DOHH2 (cell line): Measurements from ENCODE around the gene RCOR2.

Source experiments
- H3F3A ChIP-seq: fragments of 200-600 bp; sonication (generic), shearing (Covaris generic); 2 replicates; pipeline ENCODE4 v1.6.0; 2016; ENCODE audit warnings: antibody characterized with exemption, mild to moderate bottlenecking; ENCODE audit not compliant: control insufficient read depth, insufficient read depth
- H3K27ac ChIP-seq: fragments of 200-600 bp; sonication (generic); 2 replicates; pipeline ENCODE4 v1.5.1; 2014; ENCODE audit warnings: low read depth, mild to moderate bottlenecking, low read length, moderate library complexity
- H3K27me3 ChIP-seq: fragments of 200-600 bp; sonication (generic); 2 replicates; pipeline ENCODE4 v1.6.1; 2014; ENCODE audit warnings: mild to moderate bottlenecking, low read length, mixed read lengths; ENCODE audit not compliant: control insufficient read depth
- H3K36me3 ChIP-seq: fragments of 200-600 bp; sonication (generic); 2 replicates; pipeline ENCODE4 v1.6.1; 2014; ENCODE audit warnings: mild to moderate bottlenecking, low read length, moderate library complexity, mixed read lengths; ENCODE audit not compliant: control insufficient read depth
- H3K4me1 ChIP-seq: fragments of 200-600 bp; sonication (generic); 2 replicates; pipeline ENCODE4 v1.6.1; 2014; ENCODE audit warnings: mild to moderate bottlenecking, low read length, mixed read lengths; ENCODE audit not compliant: control insufficient read depth
- H3K4me2 ChIP-seq: fragments of 200-600 bp; sonication (generic); 2 replicates; pipeline ENCODE4 v1.6.0; 2014; ENCODE audit warnings: mild to moderate bottlenecking, low read length, moderate library complexity
- H3K4me3 ChIP-seq: fragments of 200-600 bp; sonication (generic); 2 replicates; pipeline ENCODE4 v1.5.1; 2014; ENCODE audit warnings: mild to moderate bottlenecking, low read length, mixed read lengths
- H3K79me2 ChIP-seq: fragments of 200-600 bp; sonication (generic); 2 replicates; pipeline ENCODE4 v1.6.1; 2014; ENCODE audit warnings: mild to moderate bottlenecking, low read length, mixed read lengths; ENCODE audit not compliant: control insufficient read depth
- H3K9me2 ChIP-seq: fragments of 200-600 bp; sonication (generic); replicated peaks from 2 replicates; pipeline ENCODE4 v1.6.1; 2014; ENCODE audit warnings: mild to moderate bottlenecking, low read length, mixed read lengths; ENCODE audit not compliant: control insufficient read depth
- H3K9me3 ChIP-seq: fragments of 200-600 bp; sonication (generic); 2 replicates; pipeline ENCODE4 v1.6.1; 2014; ENCODE audit warnings: antibody characterized with exemption, low read length, mixed read lengths; ENCODE audit not compliant: control insufficient read depth, insufficient read depth
- H4K20me1 ChIP-seq: fragments of 200-600 bp; sonication (generic); 2 replicates; pipeline ENCODE4 v1.6.0; 2014; ENCODE audit warnings: low read depth, mild to moderate bottlenecking, antibody characterized with exemption, low read length, moderate library complexity; ENCODE audit not compliant: control insufficient read depth, insufficient read depth
- EZH2phosphoT487 ChIP-seq: fragments of 200-600 bp; sonication (generic); IDR thresholded peaks from 2 replicates; pipeline ENCODE4 v1.6.1; 2017; ENCODE audit warnings: borderline replicate concordance, mild to moderate bottlenecking, antibody characterized with exemption, low read length, moderate library complexity, mixed read lengths
- TF ChIP-seq, protein P1 (sequence below): fragments of 200-600 bp; sonication (generic); IDR thresholded peaks from one replicate; pipeline ENCODE4 v1.5.1; 2014; ENCODE audit warnings: antibody characterized with exemption, mild to moderate bottlenecking, low read depth, low read length; ENCODE audit not compliant: poor library complexity, severe bottlenecking

RCOR2 gene

DNA sequence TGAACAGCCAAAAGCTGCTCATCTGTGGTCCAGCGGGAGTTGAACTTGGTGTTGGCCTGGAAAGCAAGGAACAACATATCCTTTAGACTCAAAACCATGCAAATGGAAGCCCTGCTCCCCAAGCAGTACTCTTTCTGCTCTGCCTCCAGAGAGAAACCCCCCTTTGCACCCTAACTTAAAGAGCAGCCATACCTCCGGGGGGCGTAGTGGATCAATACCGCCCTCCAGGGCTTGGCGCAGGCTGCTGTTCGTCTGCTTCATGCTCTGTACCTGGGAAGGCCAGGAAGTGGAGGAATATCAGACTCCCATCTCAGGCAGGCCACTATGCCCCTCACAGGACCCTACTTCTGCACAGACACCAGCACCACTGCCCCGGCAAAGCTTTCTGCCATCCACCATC, 4.3 kb downstream of the RCOR2 start:
- Histone ChIP-seq H3F3A (peaks cover 3% of the 10 kb centered on the region; the same call in 1 of the 2 replicates), H3K36me3 (peaks cover 11% of the 10 kb centered on the region), H3K4me1 (peaks cover 15% of the 10 kb centered on the region), H3K9me2 (no peaks in the 10 kb centered on the region), H3K27me3 (peaks cover 14% of the 10 kb centered on the region), H3K9me3 (no peaks in the 10 kb centered on the region), H3K79me2 (no peaks in the 10 kb centered on the region), H3K4me2 (no peak overlapping the region), H3K4me3 (no peak overlapping the region), H3K27ac (no peak overlapping the region), H4K20me1 (no peaks in the 10 kb centered on the region)
- TF ChIP-seq, protein P1, sequence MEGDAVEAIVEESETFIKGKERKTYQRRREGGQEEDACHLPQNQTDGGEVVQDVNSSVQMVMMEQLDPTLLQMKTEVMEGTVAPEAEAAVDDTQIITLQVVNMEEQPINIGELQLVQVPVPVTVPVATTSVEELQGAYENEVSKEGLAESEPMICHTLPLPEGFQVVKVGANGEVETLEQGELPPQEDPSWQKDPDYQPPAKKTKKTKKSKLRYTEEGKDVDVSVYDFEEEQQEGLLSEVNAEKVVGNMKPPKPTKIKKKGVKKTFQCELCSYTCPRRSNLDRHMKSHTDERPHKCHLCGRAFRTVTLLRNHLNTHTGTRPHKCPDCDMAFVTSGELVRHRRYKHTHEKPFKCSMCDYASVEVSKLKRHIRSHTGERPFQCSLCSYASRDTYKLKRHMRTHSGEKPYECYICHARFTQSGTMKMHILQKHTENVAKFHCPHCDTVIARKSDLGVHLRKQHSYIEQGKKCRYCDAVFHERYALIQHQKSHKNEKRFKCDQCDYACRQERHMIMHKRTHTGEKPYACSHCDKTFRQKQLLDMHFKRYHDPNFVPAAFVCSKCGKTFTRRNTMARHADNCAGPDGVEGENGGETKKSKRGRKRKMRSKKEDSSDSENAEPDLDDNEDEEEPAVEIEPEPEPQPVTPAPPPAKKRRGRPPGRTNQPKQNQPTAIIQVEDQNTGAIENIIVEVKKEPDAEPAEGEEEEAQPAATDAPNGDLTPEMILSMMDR, result no peak
- no peak for TF ChIP-seq EZH2phosphoT487

DNA sequence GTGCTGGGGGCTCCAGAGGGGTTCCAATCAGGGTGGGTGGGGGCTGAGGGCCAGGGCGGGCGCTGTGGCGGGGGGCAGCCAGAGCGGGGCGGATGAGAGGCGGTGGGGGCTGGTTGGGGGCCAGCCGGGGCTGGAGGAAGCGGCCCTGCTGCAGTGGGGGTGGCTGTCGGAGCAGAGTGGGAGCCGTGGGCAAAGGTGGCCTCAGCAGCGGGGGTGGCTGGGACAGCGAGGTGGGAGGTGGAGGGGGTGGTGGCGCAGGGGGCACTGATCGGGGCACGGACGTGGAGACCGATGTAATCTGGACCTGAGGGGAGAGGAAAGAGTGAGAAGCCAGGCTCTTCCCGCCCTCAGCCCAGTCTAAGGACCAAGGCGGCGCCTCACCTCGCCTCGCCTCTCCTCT, 5.1 kb downstream of the RCOR2 start:
- Histone ChIP-seq H4K20me1 (no peaks in the 10 kb centered on the region), H3K4me3 (no peak overlapping the region), H3K4me2 (no peak overlapping the region), H3K36me3 (peaks cover 17% of the 10 kb centered on the region), H3K27me3 (peaks cover 10% of the 10 kb centered on the region), H3K4me1 (peaks cover 9% of the 10 kb centered on the region), H3K79me2 (no peaks in the 10 kb centered on the region), H3K9me2 (no peaks in the 10 kb centered on the region), H3K27ac (no peak overlapping the region), H3F3A (peaks cover 3% of the 10 kb centered on the region; the same call in 1 of the 2 replicates), H3K9me3 (no peaks in the 10 kb centered on the region)
- TF ChIP-seq EZH2phosphoT487, result no peak
- TF ChIP-seq, protein P1, result no peak

DNA sequence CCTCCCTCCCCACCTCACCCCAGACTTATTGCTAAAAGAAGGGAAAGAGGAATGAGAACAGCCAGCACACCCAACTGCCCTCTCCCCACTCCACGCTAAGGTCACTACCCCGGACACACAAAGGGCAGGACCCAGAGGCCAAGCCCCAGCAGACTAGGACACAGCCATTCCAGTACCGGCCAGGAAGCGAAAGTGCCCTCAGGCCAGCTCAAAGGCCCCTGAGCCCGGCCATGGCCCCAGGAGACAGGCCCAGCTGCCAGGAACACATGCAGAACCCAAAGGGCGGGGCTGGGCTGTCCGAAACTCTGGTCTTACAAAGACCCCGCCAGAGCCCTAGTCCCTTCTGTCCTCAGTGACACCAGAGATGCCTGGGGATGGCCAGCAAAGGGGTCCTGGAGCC, 5.5 kb downstream of the RCOR2 start:
- H3K4me1 ChIP-seq, result peaks cover 7% of the 10 kb centered on the region
- H3K9me3 ChIP-seq, result no peaks in the 10 kb centered on the region
- H3K4me2 ChIP-seq, result no peak overlapping the region
- H3K4me3 ChIP-seq, result no peak overlapping the region
- H3K9me2 ChIP-seq, result no peaks in the 10 kb centered on the region
- TF ChIP-seq EZH2phosphoT487, result no peak
- TF ChIP-seq, protein P1, result no peak
- H3K79me2 ChIP-seq, result no peaks in the 10 kb centered on the region
- no peak overlapping the region for H3K27ac ChIP-seq
- H3K36me3 ChIP-seq, result peaks cover 18% of the 10 kb centered on the region
- H3F3A ChIP-seq, result peaks cover 3% of the 10 kb centered on the region; the same call in 1 of the 2 replicates
- H4K20me1 ChIP-seq, result no peaks in the 10 kb centered on the region
- peaks cover 8% of the 10 kb centered on the region for H3K27me3 ChIP-seq
